ENCODE results near the gene OR2T4. TPM values are rescaled to one million over a fixed set of nuclear protein-coding genes. Genes with fewer than 3 reads are reported as not detected.

Gene OR2T4, protein sequence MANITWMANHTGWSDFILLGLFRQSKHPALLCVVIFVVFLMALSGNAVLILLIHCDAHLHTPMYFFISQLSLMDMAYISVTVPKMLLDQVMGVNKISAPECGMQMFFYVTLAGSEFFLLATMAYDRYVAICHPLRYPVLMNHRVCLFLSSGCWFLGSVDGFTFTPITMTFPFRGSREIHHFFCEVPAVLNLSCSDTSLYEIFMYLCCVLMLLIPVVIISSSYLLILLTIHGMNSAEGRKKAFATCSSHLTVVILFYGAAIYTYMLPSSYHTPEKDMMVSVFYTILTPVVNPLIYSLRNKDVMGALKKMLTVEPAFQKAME
- not detected in 2 replicates for total RNA-seq (2022)
- not detected for Bru-seq, nascent RNA
- not detected for BruChase-seq, experiment 1, labeled RNA remaining after a 6-hour chase
- not detected for BruChase-seq, experiment 2, labeled RNA remaining after a 2-hour chase
- long read RNA-seq = 0 reads

DNA sequence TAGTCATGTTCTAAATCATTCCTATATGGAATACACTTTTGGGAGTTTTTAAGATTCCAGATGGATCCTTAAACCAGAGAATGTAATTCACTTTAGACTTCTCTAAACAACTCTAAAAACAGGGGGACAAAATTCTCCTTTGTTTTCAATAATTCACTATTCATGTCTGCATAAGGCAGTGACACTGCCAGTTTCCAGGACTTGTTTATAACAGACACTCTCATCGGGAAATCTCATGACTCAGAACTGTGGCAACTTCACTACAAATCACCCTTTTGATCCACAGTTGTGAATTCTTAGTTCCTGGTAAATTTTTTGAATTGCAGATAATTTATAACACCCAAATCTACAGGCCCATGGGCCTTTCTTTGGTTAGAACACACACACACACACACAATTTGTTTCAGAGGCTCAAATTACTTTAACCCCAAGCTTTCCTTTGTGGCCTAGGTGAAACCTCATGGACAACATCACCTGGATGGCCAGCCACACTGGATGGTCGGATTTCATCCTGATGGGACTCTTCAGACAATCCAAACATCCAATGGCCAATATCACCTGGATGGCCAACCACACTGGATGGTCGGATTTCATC, at the start of gene OR2T4:
Gene OR2T4 (plus strand): TSS at position 545 of the 595 bp plus-strand sequence. CDS start 0 bp downstream, at position 545.
- Mint-ChIP-seq H3K27ac (ENCODE audit: unreplicated experiment) (no peak within 1 kb of the TSS), H3K9me3 (ENCODE audit: low read depth, unreplicated experiment) (peaks cover 16% of the 10 kb centered on the region), H3K4me1 (ENCODE audit: low read depth, unreplicated experiment) (no peaks in the 10 kb centered on the region), H3K36me3 (ENCODE audit: insufficient read depth, unreplicated experiment) (no peaks in the 10 kb centered on the region), H3K27me3 (ENCODE audit: unreplicated experiment) (no peaks in the 10 kb centered on the region), H3K4me3 (ENCODE audit: low read depth, unreplicated experiment) (no peak within 1 kb of the TSS)
- TF ChIP-seq CTCF (IDR thresholded peaks at IDR 0.05; ENCODE audit: unreplicated experiment) = no peak
- no TSS peak for BruUV-seq (replicated peaks)
- DNase-seq = no peak
- CTCF ChIA-PET = no interaction called here
- intact Hi-C loops (cut with micrococcal nuclease; ENCODE audit: unreplicated experiment) = no loop called here

GRCh38 chr1:248316796-248317195, 44.7 kb upstream of the OR2T4 start:
- Mint-ChIP-seq H3K9me3 (ENCODE audit: low read depth, unreplicated experiment) (peaks cover 38% of the 10 kb centered on the region), H3K27me3 (ENCODE audit: unreplicated experiment) (no peaks in the 10 kb centered on the region)
- no TSS peak for BruUV-seq (replicated peaks)

DNA sequence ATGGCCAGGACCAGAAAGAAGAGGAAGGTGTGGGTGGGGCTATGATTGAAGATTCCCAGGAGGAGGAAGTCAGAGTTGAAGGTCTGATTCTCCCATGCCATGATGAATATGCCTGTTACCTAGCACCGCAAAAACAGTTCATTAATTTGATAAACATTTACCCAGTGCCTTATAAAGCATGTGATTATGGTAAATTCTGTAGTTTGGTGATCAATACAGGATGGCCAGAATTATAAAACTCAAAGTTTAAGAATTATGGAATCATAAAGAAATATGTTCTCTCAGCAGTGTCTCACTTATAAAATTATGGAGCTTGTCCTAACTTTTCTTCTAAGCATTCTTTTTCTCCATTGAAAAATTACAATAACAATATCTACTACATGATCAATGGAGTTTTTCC, 37.0 kb upstream of the OR2T4 start, which contains the start of gene OR2M7:
Gene OR2M7 (minus strand): TSS at position 101 of the 400 bp plus-strand sequence. CDS start 0 bp downstream, at position 101.
- H3K9me3 Mint-ChIP-seq (ENCODE audit: low read depth, unreplicated experiment) = peaks cover 34% of the 10 kb centered on the region
- no peak for TF ChIP-seq CTCF (IDR thresholded peaks at IDR 0.05; ENCODE audit: unreplicated experiment)
- H3K4me1 Mint-ChIP-seq (ENCODE audit: low read depth, unreplicated experiment) = no peaks in the 10 kb centered on the region

More at GRCh38 chr1:248316796-248317195, 44.7 kb upstream of the OR2T4 start:
- no peak for TF ChIP-seq CTCF (IDR thresholded peaks at IDR 0.05; ENCODE audit: unreplicated experiment)
- no peaks in the 10 kb centered on the region for H3K36me3 Mint-ChIP-seq (ENCODE audit: insufficient read depth, unreplicated experiment)
- CTCF ChIA-PET = no interaction called here
- no peak for DNase-seq
- no peaks in the 10 kb centered on the region for H3K4me1 Mint-ChIP-seq (ENCODE audit: low read depth, unreplicated experiment)
- H3K27ac Mint-ChIP-seq (ENCODE audit: unreplicated experiment) = no peak overlapping the region
- no peak overlapping the region for H3K4me3 Mint-ChIP-seq (ENCODE audit: low read depth, unreplicated experiment)
- intact Hi-C loops (cut with micrococcal nuclease; ENCODE audit: unreplicated experiment) = no loop called here

DNA sequence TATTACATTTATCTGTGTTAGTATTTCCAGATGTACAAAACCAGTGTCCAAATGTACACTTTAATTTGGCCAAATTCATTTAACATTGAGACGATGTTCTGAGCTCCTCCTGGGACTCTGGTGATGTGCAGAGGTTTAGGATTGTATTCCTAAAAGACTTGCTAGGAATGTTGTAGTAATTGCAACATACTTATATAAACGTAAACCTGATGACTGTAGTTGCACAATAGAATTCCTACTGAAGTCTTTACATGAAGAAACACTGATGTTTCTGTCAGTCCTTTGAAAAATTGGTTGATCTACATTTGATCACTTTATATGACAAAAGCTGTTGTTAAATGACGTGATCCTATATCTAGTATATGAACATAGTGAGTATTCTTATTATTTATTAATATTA, 18.0 kb upstream of the OR2T4 start:
- no peak for TF ChIP-seq CTCF (IDR thresholded peaks at IDR 0.05; ENCODE audit: unreplicated experiment)
- no peaks in the 10 kb centered on the region for H3K36me3 Mint-ChIP-seq (ENCODE audit: insufficient read depth, unreplicated experiment)
- peaks cover 22% of the 10 kb centered on the region for H3K9me3 Mint-ChIP-seq (ENCODE audit: low read depth, unreplicated experiment)
- H3K4me1 Mint-ChIP-seq (ENCODE audit: low read depth, unreplicated experiment) = no peaks in the 10 kb centered on the region
- BruUV-seq (replicated peaks) = no TSS peak
- no peak overlapping the region for H3K27ac Mint-ChIP-seq (ENCODE audit: unreplicated experiment)
- intact Hi-C loops (cut with micrococcal nuclease; ENCODE audit: unreplicated experiment) = no loop called here
- no peak for DNase-seq
- no peak overlapping the region for H3K4me3 Mint-ChIP-seq (ENCODE audit: low read depth, unreplicated experiment)
- CTCF ChIA-PET = no interaction called here
- H3K27me3 Mint-ChIP-seq (ENCODE audit: unreplicated experiment) = no peaks in the 10 kb centered on the region

More for the DNA sequence above, 37.0 kb upstream of the OR2T4 start, which contains the start of gene OR2M7:
- CTCF ChIA-PET = no interaction called here
- H3K27ac Mint-ChIP-seq (ENCODE audit: unreplicated experiment) = no peak within 1 kb of the TSS
- no peaks in the 10 kb centered on the region for H3K36me3 Mint-ChIP-seq (ENCODE audit: insufficient read depth, unreplicated experiment)
- intact Hi-C loops (cut with micrococcal nuclease; ENCODE audit: unreplicated experiment) = no loop called here
- BruUV-seq (replicated peaks) = no TSS peak
- H3K27me3 Mint-ChIP-seq (ENCODE audit: unreplicated experiment) = no peaks in the 10 kb centered on the region
- H3K4me3 Mint-ChIP-seq (ENCODE audit: low read depth, unreplicated experiment) = no peak within 1 kb of the TSS
- DNase-seq = no peak

Measured in Calu3 (cell line).